GM19240 (cell line): ENCODE measurements around the gene ZC3H11A.
"Not testable (repeated sequence)": the region's sequence is repeated elsewhere in the genome, so short reads cannot be mapped to it uniquely, and the experiment has no call there.

Source experiments
- DNase-seq: peaks from one replicate; pipeline ENCODE4 v3.0.0; 2011; ENCODE audit warnings: low spot score; ENCODE audit not compliant: insufficient read length

ZC3H11A gene

GRCh38 chr1:203781962-203782361 is 13.5 kb upstream of the ZC3H11A start:
- DNase-seq: no peak

DNA sequence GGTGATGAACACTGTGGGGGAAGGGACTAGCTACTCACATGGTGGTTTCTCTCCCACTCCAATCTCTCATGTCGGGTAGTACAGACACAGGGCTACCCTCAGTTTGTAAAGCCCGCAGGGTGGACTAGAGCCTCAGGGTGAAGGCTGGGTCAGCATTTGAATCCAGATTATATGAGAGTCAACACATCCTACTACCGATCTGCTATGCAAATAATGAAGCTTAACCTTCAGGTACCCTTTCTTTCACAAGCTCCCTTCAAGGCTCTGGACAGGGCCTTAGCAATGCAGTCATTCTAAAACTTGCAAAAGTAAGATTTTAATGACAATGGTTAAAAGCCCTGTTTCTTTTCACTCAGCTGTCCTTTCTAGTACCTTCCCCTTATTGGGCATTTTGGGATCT is 5.5 kb upstream of the ZC3H11A start:
- no peak for DNase-seq

DNA sequence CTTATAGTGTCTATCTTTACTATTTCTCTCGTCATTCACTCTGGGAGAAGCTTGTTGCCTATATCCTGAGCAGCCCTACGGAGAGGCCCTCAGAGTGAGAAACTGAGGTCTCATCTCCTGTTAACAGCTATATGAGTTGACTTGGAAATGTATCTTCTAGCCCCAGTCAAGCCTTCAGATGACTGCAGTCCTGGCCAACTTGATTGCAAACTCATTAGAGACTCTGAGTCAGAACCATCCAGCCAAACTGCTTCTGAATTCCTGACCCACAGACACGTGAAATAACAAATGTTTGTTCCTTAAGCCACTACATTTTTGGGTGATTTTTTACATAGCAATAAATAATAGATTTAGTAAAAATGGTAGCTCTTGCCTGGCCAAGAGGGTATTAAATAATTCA is 3.9 kb upstream of the ZC3H11A start:
- DNase-seq: no peak

DNA sequence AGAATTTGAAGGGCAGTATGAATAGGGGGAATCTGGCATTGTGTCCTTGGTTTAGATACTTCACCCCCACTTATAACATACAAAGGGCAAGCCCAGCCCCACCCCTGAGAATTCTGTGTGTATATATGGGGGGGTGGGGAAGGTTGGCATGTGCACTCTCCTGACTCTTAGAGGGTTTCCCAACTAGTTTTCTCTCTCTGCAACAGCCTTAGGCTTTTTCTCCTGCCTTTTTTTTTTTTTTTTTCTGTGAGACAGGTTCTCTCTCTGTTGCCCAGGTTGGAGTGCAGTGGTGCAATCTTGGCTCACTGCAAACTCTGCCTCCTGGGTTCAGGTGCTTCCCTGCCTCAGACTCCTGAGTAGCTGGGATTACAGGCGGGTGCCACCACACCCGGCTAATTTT is 2.9 kb upstream of the ZC3H11A start:
- no peak for DNase-seq

GRCh38 chr1:203793561-203793960 is 1.9 kb upstream of the ZC3H11A start:
- DNase-seq: not testable (repeated sequence)

- no peak for DNase-seq
Observed at GRCh38 chr1:203794764-203795440, 521 bp upstream of the ZC3H11A start.

DNA sequence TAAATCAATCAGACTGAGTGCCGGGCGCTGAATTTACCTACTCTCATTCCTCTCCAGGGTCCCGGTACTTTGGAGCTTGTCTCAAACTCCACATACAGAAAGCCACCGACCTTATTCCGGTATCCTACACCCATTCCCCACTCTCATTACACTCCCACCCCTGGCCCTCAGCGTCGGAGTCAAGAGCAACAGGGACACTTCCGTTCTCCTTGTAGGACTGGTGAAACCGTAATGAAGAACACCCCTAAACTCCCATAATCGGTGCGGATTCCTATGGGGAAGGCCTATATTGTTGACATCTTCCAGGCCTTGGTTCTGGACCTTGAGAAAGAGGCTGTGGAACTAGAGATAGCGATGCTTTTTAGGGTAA is 798 bp downstream of the ZC3H11A start:
- DNase-seq: no peak

DNA sequence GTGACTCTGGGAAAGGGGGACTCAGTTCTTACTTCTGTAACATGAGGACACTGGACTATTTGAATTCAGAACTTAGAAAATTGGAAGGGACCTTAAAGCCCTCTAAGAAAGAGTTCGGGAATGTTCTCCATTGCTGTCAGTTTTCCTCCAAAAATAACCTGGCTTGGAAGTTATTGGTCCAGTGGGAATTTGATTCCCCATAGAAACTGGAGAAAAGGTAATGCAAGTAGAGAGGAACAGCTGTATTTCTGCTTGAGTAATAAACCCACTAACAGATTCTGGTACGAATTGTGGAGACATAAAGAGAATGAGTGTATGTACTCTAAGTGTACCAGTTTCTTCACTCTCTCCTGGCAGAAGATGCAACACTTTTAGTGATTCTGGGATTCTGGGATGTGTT is 1.8 kb downstream of the ZC3H11A start:
- no peak for DNase-seq

DNA sequence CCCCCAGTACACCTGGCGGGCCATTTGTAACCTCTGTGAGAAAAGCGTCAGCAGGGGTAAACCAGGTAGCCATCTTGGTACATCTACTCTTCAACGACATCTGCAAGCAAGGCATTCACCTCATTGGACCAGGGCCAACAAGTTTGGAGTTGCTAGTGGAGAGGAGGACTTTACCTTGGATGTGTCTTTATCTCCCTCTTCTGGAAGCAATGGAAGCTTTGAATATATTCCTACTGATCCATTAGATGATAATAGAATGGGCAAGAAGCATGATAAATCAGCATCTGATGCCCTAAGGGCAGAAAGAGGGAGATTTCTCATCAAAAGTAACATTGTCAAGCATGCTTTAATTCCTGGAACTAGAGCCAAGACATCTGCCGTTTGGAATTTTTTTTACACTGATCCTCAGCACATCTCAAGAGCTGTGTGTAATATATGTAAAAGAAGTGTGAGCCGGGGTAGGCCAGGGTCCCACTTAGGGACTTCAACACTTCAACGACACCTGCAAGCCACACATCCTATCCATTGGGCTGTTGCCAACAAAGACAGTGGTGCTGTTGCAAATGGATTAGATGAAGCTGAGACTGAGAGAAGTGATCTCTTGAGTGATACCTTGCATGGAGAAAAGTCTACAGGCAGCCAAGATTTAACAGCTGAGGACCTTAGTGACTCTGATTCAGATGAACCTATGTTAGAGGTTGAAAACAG is 2.7 kb downstream of the ZC3H11A start:
- no peak for DNase-seq

GRCh38 chr1:203799157-203799556 is 3.7 kb downstream of the ZC3H11A start:
- DNase-seq: no peak

- DNase-seq: no peak
Observed at GRCh38 chr1:203799971-203800370, 4.5 kb downstream of the ZC3H11A start.

GRCh38 chr1:203805689-203806088 is 10.3 kb downstream of the ZC3H11A start:
- no peak for DNase-seq

DNA sequence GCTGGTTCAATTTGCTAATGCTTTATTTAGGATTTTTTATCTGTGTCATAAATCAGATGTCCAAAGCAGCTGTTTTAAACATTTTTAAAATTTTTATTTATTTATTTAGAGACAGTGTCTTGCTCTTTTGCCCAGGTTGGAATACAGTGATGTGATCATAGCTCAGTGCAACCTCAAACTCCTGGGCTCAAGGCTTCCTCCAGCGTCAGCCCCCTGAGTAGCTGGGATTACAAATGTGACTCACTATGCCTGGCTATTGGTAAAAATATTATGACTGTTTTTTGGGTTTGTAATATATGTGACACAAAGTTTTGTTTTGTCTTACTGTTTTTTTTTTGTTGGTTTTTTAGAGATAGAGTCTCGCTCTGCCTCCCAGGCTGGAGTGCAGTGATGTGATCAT is 11.8 kb downstream of the ZC3H11A start:
- no peak for DNase-seq

GRCh38 chr1:203813581-203814341 is 18.3 kb downstream of the ZC3H11A start:
- DNase-seq: no peak

GRCh38 chr1:203818399-203818798 is 23.0 kb downstream of the ZC3H11A start:
- DNase-seq: no peak

DNA sequence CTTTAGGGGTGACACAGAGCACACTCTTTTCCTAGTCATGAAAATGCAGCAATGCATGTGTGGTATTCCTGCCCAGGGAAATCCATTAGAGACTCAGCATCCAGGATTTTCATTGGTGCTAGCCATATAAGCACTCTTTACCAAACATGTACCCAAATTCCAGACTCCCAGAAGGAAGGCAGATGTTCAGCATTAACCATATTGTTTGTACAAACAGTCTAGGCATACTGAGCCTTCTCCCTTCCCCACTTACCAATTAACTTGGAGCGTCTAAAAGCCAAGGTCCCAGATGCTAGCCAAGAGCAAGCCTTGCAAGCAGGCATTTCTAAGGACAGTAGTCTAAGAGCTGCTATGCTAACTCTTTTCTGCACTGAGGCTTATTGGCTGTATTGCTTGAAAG is 27.9 kb downstream of the ZC3H11A start:
- no peak for DNase-seq

DNA sequence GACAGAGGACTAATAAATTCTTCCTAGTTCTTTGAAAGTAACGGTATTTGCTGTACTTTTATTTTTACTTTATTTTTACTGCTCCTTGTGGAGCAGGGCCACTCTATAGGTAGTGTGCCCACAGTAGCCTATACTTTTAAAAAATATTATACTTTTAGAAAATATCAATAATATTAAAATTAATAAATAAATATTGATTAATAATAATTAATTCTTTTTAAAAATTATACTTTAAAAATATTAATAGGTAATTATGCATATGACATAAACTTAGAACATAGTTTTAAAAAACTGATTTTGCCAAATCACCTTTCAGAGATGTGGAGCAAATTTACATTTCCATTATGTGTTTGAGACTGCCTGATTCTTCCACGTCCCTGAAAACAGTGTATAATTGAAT is 30.8 kb downstream of the ZC3H11A start:
- no peak for DNase-seq

DNA sequence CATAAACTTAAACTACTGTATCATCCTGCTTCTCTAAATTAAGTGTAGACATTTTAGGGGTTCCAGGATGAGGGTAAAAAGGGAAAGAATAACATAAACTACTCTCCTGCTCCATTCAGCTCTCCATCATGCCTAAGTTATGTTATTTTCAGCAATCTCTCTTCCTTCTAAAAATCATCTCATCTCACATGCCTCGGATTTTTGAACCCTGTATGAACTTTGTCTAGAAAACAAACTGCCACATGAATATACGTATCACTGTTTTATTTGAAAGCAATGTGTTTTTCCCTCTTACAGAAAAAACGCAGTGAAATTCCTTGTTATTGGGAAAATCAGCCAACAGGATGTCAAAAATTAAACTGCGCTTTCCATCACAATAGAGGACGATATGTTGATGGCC is 32.6 kb downstream of the ZC3H11A start:
- DNase-seq: no peak

GRCh38 chr1:203828503-203828902 is 33.1 kb downstream of the ZC3H11A start:
- DNase-seq: no peak

DNA sequence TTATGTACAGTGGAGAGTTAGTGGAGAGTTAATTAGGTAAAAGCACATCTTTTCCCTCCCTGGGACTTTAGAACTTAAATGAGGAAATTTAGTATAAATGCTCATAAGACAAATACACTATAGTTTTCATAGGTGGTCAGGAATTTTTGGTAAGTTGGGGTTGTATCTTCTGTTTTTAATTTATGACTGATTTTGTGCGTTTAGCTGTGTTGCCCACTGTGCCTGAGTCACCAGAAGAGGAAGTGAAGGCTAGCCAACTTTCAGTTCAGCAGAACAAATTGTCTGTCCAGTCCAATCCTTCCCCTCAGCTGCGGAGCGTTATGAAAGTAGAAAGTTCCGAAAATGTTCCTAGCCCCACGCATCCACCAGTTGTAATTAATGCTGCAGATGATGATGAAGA is 33.8 kb downstream of the ZC3H11A start:
- not testable (repeated sequence) for DNase-seq

DNA sequence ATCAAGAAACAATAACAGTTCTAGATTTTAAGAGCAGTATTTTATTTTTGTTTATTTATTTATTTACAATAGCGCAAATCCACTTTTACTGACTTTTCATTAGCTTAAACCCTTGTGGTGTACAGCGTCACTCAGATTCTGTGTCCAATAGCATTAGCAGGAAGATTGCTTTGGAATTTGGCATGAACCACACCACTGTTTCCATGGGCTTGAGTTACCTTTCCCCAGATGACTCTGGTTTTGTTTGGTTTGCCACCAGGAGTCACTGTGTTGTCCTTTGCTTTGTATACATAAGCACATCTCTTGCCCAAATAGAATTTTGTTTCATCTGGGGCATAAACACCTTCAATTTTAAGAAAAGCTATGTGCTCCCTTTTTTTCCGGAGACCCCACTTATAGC is 40.1 kb downstream of the ZC3H11A start:
- DNase-seq: no peak

GRCh38 chr1:203839081-203839480 is 43.7 kb downstream of the ZC3H11A start:
- no peak for DNase-seq
